ENCODE measurements around the gene PLXNA3. TPM values are rescaled to one million over a fixed set of nuclear protein-coding genes. Genes with fewer than 3 reads are reported as not detected.

Gene PLXNA3
- polyA plus RNA-seq, 1 experiment: 36.0 TPM

- ChIA-PET POLR2A (no interaction called here), CTCF (no interaction called here)
- no peak for DNase-seq (ENCODE audit: low read depth)
- no peaks in the 10 kb centered on the region for H3K27me3 ChIP-seq (ENCODE audit: control insufficient read depth, insufficient read depth, low read length)
- H3K36me3 ChIP-seq (ENCODE audit: control insufficient read depth, insufficient read depth, low read length): peaks cover 2% of the 10 kb centered on the region
- H3K4me3 ChIP-seq (ENCODE audit: low read depth, low read length): no peak overlapping the region
- no peak for TF ChIP-seq CTCF (IDR thresholded peaks at IDR 0.05; ENCODE audit: insufficient read depth, low read depth, low read length)
Observed at GRCh38 chrX:154506483-154507332, 48.6 kb downstream of the PLXNA3 start.

GRCh38 chrX:154507673-154508383 lies 49.7 kb downstream of the PLXNA3 start:
- no peak for DNase-seq (ENCODE audit: low read depth)

GRCh38 chrX:154508384-154508745 lies 50.3 kb downstream of the PLXNA3 start:
- CTCF ChIA-PET: no interaction called here
- Histone ChIP-seq H3K4me3 (ENCODE audit: low read depth, low read length) (no peak overlapping the region), H3K27me3 (ENCODE audit: control insufficient read depth, insufficient read depth, low read length) (no peaks in the 10 kb centered on the region), H3K36me3 (ENCODE audit: control insufficient read depth, insufficient read depth, low read length) (peaks cover 2% of the 10 kb centered on the region)
- POLR2A ChIA-PET: no interaction called here
- no peak for DNase-seq (ENCODE audit: low read depth)
- TF ChIP-seq CTCF (IDR thresholded peaks at IDR 0.05; ENCODE audit: insufficient read depth, low read depth, low read length): no peak

More at GRCh38 chrX:154507673-154508383, 49.7 kb downstream of the PLXNA3 start:
- POLR2A ChIA-PET: no interaction called here
- Histone ChIP-seq H3K36me3 (ENCODE audit: control insufficient read depth, insufficient read depth, low read length) (peaks cover 2% of the 10 kb centered on the region), H3K4me3 (ENCODE audit: low read depth, low read length) (no peak overlapping the region), H3K27me3 (ENCODE audit: control insufficient read depth, insufficient read depth, low read length) (no peaks in the 10 kb centered on the region)
- CTCF ChIA-PET: no interaction called here
- no peak for TF ChIP-seq CTCF (IDR thresholded peaks at IDR 0.05; ENCODE audit: insufficient read depth, low read depth, low read length)

GRCh38 chrX:154509455-154509854 lies 51.4 kb downstream of the PLXNA3 start:
- CTCF ChIA-PET: no interaction called here

More at GRCh38 chrX:154509455-154509854, 51.4 kb downstream of the PLXNA3 start:
- DNase-seq (ENCODE audit: low read depth): no peak
- H3K27me3 ChIP-seq (ENCODE audit: control insufficient read depth, insufficient read depth, low read length): no peaks in the 10 kb centered on the region
- peaks cover 2% of the 10 kb centered on the region for H3K36me3 ChIP-seq (ENCODE audit: control insufficient read depth, insufficient read depth, low read length)
- no peak for TF ChIP-seq CTCF (IDR thresholded peaks at IDR 0.05; ENCODE audit: insufficient read depth, low read depth, low read length)
- POLR2A ChIA-PET: no interaction called here
- H3K4me3 ChIP-seq (ENCODE audit: low read depth, low read length): no peak overlapping the region
